ENCODE data around the gene HIC2. TPM values are rescaled to one million over a fixed set of nuclear protein-coding genes. Genes with fewer than 3 reads are reported as not detected.
"Not testable (repeated sequence)": the region's sequence is repeated elsewhere in the genome, so short reads cannot be mapped to it uniquely, and the experiment has no call there.

The HIC2 gene
- total RNA-seq, 1 donor from 2014 or later = 4.8 TPM

GRCh38 chr22:21450858-21451353 is 33.7 kb downstream of the HIC2 start:
- intact Hi-C loops (cut with micrococcal nuclease) = no loop called here

DNA sequence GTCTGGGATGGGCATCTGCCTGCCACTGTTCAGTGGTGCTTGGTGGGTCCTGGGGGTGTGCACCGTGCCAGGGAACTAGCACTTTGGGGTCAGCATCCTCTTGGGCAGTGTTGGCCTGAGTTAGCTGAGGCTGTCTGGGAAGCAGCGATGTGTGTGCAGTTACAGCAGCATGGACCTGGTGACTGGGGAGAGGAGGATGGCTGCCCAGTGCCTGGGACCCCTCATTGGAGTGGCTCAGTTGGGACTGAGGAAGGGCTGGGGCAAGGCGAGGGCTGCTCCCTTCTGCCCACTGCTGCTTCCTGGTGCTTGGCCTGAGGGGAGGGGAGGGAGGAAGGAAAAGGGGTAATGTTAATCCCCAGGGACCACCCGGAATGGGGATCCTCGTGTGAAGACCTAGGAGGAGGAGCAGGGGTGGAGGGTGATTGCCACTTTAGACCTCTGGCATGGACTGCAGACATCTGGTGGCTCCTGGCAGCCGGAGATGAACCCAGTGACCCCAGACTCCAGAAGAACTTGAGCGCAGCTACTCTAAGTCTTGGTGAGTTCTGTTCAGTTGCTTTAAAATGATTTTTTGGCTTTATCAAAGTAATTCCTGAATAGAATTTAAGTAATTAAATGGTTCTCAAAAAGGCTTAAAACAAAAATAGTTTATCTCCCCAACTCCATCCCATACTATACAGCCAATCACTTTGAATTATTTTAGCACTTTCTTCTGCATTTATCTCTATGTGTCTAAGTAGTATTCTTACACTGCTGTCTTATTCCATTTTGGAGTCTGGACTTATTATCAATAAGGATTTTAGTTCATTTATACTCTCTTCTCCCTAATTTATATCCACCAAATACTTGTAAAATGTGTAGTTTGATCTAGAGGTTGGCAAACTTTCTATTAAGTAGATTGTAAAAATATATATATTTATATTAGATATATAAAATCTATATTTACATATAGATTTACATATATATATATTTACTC is 34.7 kb downstream of the HIC2 start:
- intact Hi-C loops (cut with micrococcal nuclease) = no loop called here

- intact Hi-C loops (cut with micrococcal nuclease) = not testable (repeated sequence)
Measured at GRCh38 chr22:21452666-21453065, 35.5 kb downstream of the HIC2 start.

DNA sequence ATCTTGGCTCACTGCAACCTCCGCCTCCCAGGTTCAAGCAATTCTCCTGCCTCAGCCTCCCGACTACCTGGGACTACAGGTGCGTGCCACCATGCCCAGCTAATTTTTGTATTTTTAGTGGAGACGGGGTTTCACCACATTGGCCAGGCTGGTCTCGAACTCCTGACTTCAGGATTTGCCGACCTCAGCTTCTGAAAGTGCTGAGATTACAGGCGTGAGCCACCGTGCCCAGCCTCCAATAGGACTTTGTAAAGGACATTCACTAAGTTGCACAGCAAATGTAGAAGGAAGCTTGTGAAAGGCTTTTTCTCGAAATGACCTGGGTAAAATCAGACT is 37.8 kb downstream of the HIC2 start:
- intact Hi-C loops (cut with micrococcal nuclease) = not testable (repeated sequence)

GRCh38 chr22:21455334-21456089 is 38.3 kb downstream of the HIC2 start:
- intact Hi-C loops (cut with micrococcal nuclease) = no loop called here

DNA sequence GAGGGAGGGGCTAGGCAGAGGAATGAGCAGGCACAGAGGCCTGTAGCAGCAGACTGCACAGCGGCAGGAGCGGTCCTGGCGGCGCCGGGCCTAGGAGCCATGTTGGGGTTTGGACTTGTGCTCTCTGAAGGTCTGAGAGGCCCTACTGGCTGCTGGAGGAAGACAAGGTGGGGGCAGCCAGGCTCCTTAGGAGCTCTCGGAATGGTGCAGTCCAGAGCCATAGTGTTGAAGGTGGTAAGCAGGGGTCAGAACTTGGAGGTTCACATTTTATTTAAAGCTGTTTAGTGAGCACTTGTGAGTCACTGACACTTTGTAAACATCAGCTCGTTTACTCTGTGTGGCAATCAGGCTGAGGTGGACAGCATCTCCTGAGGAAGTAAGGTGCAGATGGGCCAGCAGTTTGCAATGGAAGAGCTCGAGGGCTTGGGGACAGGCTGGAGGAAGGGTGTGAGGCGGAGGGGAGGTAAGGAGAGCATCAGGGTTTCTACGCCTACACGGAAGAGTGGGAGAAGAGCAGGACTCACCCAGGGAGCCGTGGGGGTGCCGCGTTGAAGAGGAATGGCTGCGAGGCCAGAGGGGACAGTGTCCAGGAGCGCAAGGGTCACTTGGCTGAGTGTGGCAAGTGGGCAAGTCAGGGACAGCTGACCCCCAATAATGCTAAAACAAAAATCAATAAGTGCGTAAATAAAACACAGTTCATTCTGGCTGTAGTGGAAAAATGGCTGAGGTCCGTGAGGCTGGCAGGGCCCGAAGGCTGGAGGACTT is 40.0 kb downstream of the HIC2 start:
- intact Hi-C loops (cut with micrococcal nuclease) = no loop called here

- intact Hi-C loops (cut with micrococcal nuclease) = not testable (repeated sequence)
Measured at GRCh38 chr22:21462672-21463071, 45.5 kb downstream of the HIC2 start.

- intact Hi-C loops (cut with micrococcal nuclease) = not testable (repeated sequence)
Measured at GRCh38 chr22:21467337-21468193, 50.4 kb downstream of the HIC2 start, which contains the start of gene TMEM191C. TMEM191C (plus strand) TSS chr22:21467387; CDS start chr22:21467460, 73 bp downstream.

- intact Hi-C loops (cut with micrococcal nuclease) = not testable (repeated sequence)
Measured at GRCh38 chr22:21468194-21469096, 51.3 kb downstream of the HIC2 start.

DNA sequence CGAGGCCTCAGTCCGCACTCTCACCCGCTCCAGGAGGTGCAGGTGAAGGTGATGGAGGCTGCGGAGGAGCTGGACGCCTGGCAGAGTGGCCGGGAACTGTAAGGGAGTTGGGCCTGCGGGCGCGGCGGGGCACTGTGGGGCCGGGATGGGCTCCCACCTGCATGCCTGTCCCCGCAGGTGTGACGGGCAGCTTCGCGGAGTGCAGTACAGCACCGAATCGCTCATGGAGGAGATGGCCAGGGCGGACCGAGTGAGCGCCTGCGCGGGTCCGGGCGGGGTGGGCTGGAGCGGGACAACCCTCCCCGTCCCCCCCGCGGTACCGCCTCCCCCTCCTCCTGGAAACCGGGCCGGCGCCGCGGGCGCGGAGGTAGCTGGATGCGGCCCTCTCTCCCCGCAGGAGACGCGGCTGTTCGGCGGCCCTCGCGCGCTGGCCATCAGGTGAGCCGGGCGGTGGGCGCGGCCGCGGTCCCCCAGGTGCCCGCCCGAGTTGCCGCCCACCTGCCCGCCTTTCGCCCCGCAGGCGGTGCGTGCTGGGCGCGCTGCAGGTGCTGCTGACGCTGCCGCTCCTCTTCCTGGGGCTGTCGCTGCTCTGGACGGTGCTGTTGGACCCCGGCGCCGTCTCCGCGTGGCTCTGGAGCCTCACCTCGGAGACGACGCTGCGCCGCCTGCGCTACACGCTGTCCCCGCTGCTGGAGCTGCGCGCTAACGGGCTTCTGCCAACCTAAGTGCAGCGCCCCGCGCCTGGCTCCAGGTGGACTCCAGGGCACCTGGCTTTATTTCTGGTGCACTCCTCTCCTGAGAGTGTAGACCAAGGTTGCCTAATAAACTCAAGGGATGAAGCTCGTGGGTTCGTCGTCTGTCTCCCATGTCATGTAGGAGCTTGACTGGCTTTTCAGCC is 52.2 kb downstream of the HIC2 start:
- intact Hi-C loops (cut with micrococcal nuclease) = not testable (repeated sequence)

- intact Hi-C loops (cut with micrococcal nuclease) = not testable (repeated sequence)
Measured at GRCh38 chr22:21472984-21473383, 55.8 kb downstream of the HIC2 start.

DNA sequence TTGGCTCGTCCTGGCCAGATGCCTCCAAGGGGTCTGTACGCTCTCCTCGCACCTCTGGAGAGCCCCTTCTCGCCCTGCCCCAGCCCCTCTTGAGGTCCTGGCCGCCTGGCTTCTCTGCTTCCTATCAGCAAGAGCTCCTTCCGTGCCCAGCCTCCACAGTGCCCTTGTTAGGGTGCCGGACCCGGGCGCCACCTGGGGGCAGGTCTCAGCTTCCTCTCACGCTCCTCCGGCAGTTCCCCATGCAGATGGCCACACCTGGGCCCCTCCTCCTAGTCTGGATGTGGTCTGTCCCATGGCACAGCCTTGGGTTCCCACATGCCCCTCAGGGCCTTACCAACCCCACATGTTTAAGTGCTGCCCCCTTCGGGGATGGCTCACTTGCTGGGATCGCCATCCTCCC is 56.5 kb downstream of the HIC2 start:
- intact Hi-C loops (cut with micrococcal nuclease) = not testable (repeated sequence)

DNA sequence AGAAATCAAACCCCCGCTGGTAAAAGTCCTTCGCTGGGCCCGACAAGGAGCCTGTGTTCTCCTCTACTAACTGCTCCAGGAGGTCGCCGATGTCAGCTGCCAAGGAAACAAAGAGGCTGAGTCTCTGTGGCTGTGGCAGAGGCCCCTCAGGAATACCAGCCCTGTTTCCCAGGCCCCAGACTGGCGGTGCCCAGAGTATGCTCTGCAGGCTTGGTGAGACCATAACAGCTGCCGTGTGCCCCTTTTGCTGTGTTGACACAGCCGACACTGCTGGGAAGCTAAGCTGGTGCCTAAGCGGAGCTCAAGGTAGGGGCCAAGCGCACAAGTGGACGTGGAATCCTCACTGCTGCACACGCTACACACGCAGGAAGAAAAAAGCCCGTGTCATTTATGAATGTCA is 66.9 kb downstream of the HIC2 start:
- intact Hi-C loops (cut with micrococcal nuclease) = not testable (repeated sequence)

DNA sequence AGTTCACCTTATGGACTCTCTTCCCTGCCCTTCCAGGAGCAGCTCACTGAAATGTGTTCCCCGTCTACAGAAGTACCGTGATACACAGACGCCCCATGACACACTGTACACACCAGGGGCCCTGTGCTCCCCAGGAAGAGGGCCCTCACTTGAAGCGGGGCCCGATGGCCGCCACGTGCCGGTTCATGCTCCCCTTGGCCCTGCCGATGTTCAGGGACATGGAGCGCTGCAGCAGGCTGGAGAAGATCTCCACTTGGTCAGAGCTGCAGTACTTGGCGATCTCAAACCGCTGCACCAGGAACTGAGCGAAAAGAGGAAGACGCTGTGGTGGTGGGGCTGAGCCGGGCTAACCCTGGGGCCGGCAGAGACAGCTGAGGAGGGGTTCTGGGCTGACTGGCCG is 70.6 kb downstream of the HIC2 start:
- intact Hi-C loops (cut with micrococcal nuclease) = not testable (repeated sequence)

GRCh38 chr22:21489149-21489680 is 72.0 kb downstream of the HIC2 start:
- intact Hi-C loops (cut with micrococcal nuclease) = not testable (repeated sequence)

- intact Hi-C loops (cut with micrococcal nuclease) = not testable (repeated sequence)
Measured at GRCh38 chr22:21490556-21490955, 73.4 kb downstream of the HIC2 start.

DNA sequence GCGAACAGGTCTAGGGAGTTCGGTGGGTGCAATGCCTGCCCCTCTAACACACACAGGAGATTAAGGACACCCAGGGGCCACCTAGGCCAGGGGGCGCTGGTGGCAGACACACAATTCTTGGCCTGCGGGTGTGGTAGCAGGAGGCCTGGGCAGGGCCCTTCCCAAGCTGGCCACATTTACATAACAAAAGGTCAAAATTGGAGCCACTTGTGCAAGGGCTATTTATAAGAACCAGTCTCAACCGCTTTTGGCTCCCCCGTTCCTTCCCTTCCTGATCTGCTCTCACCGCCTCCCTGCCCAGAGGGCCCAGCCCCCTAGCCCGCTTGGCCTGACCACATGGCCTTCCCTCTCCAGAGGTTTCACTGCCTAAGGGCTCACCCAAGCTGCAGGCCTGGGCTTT is 75.1 kb downstream of the HIC2 start:
- intact Hi-C loops (cut with micrococcal nuclease) = not testable (repeated sequence)
